Neutrophil (primary cell): ENCODE data around the gene MAOB.

Source experiments
- H3K27ac ChIP-seq: fragments of 200-600 bp; sonication (generic); 2 replicates; pipeline ENCODE4 v1.5.1; 2016; ENCODE audit warnings: mild to moderate bottlenecking, moderate library complexity
- H3K27me3 ChIP-seq: fragments of 200-600 bp; sonication (generic); 2 replicates; pipeline ENCODE4 v1.6.0; 2016; ENCODE audit warnings: mild to moderate bottlenecking
- H3K36me3 ChIP-seq: fragments of 200-600 bp; sonication (generic); 2 replicates; pipeline ENCODE4 v1.5.1; 2017
- H3K4me1 ChIP-seq, 2 experiments: fragments of 200-600 bp in 1 of 2; sonication (generic) in 1 of 2; 1 replicate in 1 of 2; 2 replicates in 1 of 2; pipeline versions ENCODE4 v1.5.1 to v1.6.1; 2013 to 2016; ENCODE audit warnings: low read depth in 1 of 2, low read length in 1 of 2, mild to moderate bottlenecking in 1 of 2, moderate library complexity in 1 of 2; ENCODE audit not compliant: control insufficient read depth in 1 of 2, insufficient read depth in 1 of 2
- H3K4me3 ChIP-seq, 2 experiments: fragments of 200-600 bp in 1 of 2; sonication (generic) in 1 of 2; 1 replicate in 1 of 2; 2 replicates in 1 of 2; pipeline ENCODE4 v1.5.1; 2013 to 2016; ENCODE audit warnings: low read depth in 1 of 2, low read length in 1 of 2, mild to moderate bottlenecking in 1 of 2, moderate library complexity in 1 of 2
- H3K9me3 ChIP-seq: fragments of 200-600 bp; sonication (generic); 2 replicates; pipeline ENCODE4 v1.5.1; 2016
- TF ChIP-seq, protein P1 (sequence below): fragments of 200-600 bp; sonication (generic); IDR thresholded peaks from 2 replicates; pipeline ENCODE4 v1.5.1; 2016; ENCODE audit warnings: antibody characterized with exemption

The MAOB gene

GRCh38 chrX:43809463-43809862 lies 72.8 kb downstream of the MAOB start:
- H3K36me3 ChIP-seq = no peaks in the 10 kb centered on the region
- no peaks in the 10 kb centered on the region for H3K9me3 ChIP-seq
- no peaks in the 10 kb centered on the region for H3K27me3 ChIP-seq
- no peak overlapping the region for H3K27ac ChIP-seq
- TF ChIP-seq, protein P1, sequence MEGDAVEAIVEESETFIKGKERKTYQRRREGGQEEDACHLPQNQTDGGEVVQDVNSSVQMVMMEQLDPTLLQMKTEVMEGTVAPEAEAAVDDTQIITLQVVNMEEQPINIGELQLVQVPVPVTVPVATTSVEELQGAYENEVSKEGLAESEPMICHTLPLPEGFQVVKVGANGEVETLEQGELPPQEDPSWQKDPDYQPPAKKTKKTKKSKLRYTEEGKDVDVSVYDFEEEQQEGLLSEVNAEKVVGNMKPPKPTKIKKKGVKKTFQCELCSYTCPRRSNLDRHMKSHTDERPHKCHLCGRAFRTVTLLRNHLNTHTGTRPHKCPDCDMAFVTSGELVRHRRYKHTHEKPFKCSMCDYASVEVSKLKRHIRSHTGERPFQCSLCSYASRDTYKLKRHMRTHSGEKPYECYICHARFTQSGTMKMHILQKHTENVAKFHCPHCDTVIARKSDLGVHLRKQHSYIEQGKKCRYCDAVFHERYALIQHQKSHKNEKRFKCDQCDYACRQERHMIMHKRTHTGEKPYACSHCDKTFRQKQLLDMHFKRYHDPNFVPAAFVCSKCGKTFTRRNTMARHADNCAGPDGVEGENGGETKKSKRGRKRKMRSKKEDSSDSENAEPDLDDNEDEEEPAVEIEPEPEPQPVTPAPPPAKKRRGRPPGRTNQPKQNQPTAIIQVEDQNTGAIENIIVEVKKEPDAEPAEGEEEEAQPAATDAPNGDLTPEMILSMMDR = no peak
- H3K4me1 ChIP-seq = no peaks in the 10 kb centered on the region
- no peak overlapping the region for H3K4me3 ChIP-seq

DNA sequence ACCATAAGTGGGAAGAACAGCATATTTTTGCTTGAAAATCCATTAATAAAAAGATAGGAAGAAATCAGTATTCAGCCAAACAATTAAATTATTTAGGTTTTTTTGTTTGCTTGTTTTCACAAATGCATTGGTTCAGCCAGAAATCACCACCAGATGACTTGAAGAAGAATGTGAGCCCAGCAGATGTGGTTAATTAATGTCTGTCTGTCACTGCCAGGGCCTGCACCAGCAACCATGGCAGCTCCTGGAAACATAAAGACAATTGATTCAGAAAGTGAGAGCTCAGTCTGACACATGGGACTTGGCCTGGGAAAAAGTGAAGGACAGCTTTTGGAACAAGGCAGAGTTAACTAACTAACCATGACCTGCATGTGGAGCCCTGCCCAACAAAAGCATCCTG lies 74.0 kb downstream of the MAOB start:
- no peak overlapping the region for H3K4me3 ChIP-seq
- no peaks in the 10 kb centered on the region for H3K9me3 ChIP-seq
- TF ChIP-seq, protein P1 = no peak
- H3K4me1 ChIP-seq = no peaks in the 10 kb centered on the region
- no peak overlapping the region for H3K27ac ChIP-seq
- no peaks in the 10 kb centered on the region for H3K27me3 ChIP-seq
- H3K36me3 ChIP-seq = no peaks in the 10 kb centered on the region

DNA sequence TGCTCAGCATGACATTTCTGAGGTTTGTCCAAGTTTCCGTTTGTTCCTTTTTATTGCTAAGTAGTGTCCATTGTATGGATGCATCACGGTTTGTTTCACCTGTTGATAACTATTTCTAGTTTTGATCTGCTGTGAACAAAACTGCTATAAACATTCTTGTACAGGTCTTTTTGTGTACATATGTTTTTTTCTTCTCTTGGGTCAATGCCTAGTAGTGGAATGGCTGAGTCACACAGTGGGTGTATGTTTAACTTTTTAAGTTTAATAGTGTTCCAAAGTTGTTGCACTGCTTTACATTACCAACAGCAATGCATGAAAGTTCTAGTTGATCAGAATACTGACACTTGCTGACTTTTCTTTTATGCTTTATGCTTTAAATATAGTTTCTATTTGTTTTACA lies 76.7 kb downstream of the MAOB start:
- Histone ChIP-seq H3K27ac (no peak overlapping the region), H3K27me3 (no peaks in the 10 kb centered on the region), H3K4me1 (no peaks in the 10 kb centered on the region), H3K36me3 (no peaks in the 10 kb centered on the region), H3K4me3 (no peak overlapping the region), H3K9me3 (no peaks in the 10 kb centered on the region)
- TF ChIP-seq, protein P1 = no peak

- Histone ChIP-seq H3K4me3 (no peak overlapping the region), H3K27ac (no peak overlapping the region), H3K9me3 (no peaks in the 10 kb centered on the region), H3K36me3 (no peaks in the 10 kb centered on the region), H3K27me3 (no peaks in the 10 kb centered on the region), H3K4me1 (no peaks in the 10 kb centered on the region)
- TF ChIP-seq, protein P1 = no peak
Observed at GRCh38 chrX:43804021-43804420, 78.2 kb downstream of the MAOB start.

- H3K27me3 ChIP-seq = no peaks in the 10 kb centered on the region
- TF ChIP-seq, protein P1 = no peak
- H3K36me3 ChIP-seq = no peaks in the 10 kb centered on the region
- H3K27ac ChIP-seq = no peak overlapping the region
- no peak overlapping the region for H3K4me3 ChIP-seq
- H3K9me3 ChIP-seq = no peaks in the 10 kb centered on the region
- H3K4me1 ChIP-seq = no peaks in the 10 kb centered on the region
Observed at GRCh38 chrX:43785930-43786591, 96.2 kb downstream of the MAOB start.
